Uterus (tissue), 4 donors: Measurements from ENCODE around the gene TGFBR3L. TPM values are rescaled to one million over a fixed set of nuclear protein-coding genes. Genes with fewer than 3 reads are reported as not detected.
"Not testable (repeated sequence)": the region's sequence is repeated elsewhere in the genome, so short reads cannot be mapped to it uniquely, and the experiment has no call there.

Experiments
- DNase-seq, 2 donors: peaks; one replicate each; pipeline ENCODE4 v3.0.0-alpha.2; 2019 to 2020
- H3K27ac ChIP-seq, 2 donors: fragments of 200-600 bp; sonication (generic); 1 replicate in 1 of 2; 2 replicates in 1 of 2; pipeline ENCODE4 v1.5.1; 2016 to 2018
- H3K27me3 ChIP-seq, 2 donors: fragments of 200-600 bp; sonication (generic); one replicate each; pipeline ENCODE4 v1.5.1; 2018 to 2019; ENCODE audit warnings: control low read depth in 1 of 2
- H3K36me3 ChIP-seq, 2 donors: fragments of 200-600 bp; sonication (generic); one replicate each; pipeline ENCODE4 v1.5.1; 2019; ENCODE audit warnings: control low read depth in 1 of 2
- H3K4me1 ChIP-seq, 2 donors: fragments of 200-600 bp; sonication (generic); one replicate each; pipeline ENCODE4 v1.5.1; 2018 to 2019; ENCODE audit warnings: control low read depth in 1 of 2
- H3K4me3 ChIP-seq, 2 donors: fragments of 200-600 bp; sonication (generic); 1 replicate in 1 of 2; 2 replicates in 1 of 2; pipeline ENCODE4 v1.5.1; 2018 to 2019; ENCODE audit warnings: mild to moderate bottlenecking in 1 of 2
- H3K9me3 ChIP-seq, 2 donors: fragments of 200-600 bp; sonication (generic); one replicate each; pipeline ENCODE4 v1.5.1; 2019; ENCODE audit warnings: control low read depth in 1 of 2
- POLR2A ChIP-seq, 2 donors: fragments of 450-650 bp; IDR thresholded peaks; one replicate each; pipeline ENCODE4 v1.6.1; 2016; ENCODE audit warnings: antibody characterized with exemption in 2 of 2, mild to moderate bottlenecking in 1 of 2, moderate library complexity in 1 of 2
- intact Hi-C: fragments of 100-400 bp; cut with DNase I; formaldehyde crosslinking; loops from one replicate; pipeline ENCODE4 v1.15.1; 2023; ENCODE audit warnings: low total_unique reads
- total RNA-seq, 4 donors: library from RNA; depleted of rRNA in 3 of 4; stranded (reverse); fragments of >200 nt in 3 of 4; gene quantifications; one replicate each; pipeline versions ENCODE4 v1.1.0 to v1.2.4, GENCODE V29; 2014 to 2023
- TF ChIP-seq, protein P1 (sequence below), 4 experiments: fragments of 200-600 bp in 2 of 4; fragments of 450-650 bp in 2 of 4; sonication (generic) in 2 of 4; IDR thresholded peaks; one replicate each; pipeline ENCODE4 v1.5.1; 2016 to 2019; ENCODE audit warnings: antibody characterized with exemption in 4 of 4, mild to moderate bottlenecking in 2 of 4, moderate library complexity in 1 of 4
- donor health status: DM: yes; HTN: yes; CAD: no.

TGFBR3L gene
- total RNA-seq, 4 donors from 2014 or later, result 5.2 TPM; not detected in 3

DNA sequence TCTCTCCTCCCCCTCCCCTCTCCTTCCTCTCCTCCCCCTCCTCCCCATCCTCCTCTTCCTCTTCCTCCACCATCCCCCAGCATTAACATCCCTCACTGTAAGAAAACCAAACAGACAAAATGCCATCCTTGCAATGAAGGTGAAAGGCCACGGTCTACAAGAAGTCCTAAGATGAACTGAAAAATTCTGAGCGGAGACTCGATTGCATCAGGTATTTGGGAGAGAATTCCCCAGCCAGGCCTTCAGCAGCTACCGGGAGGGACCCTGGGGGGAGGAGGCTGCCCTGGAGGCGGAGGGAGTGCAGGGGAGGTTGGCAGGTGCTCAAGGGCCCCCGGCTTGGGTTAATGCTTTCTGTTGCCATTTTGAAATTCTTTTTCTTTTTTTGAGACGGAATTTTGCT lies 38.9 kb downstream of the TGFBR3L start:
- Histone ChIP-seq H3K27me3 (no peaks in the 10 kb centered on the region), H3K4me1 (no peaks in the 10 kb centered on the region), H3K4me3 (no peak overlapping the region), H3K9me3 (no peaks in the 10 kb centered on the region), H3K27ac (no peak overlapping the region), H3K36me3 (no peaks in the 10 kb centered on the region)
- intact Hi-C loops, result no loop called here
- DNase-seq, result no peak
- no peak for TF ChIP-seq POLR2A (IDR thresholded peaks at IDR 0.05)
- TF ChIP-seq, protein P1, sequence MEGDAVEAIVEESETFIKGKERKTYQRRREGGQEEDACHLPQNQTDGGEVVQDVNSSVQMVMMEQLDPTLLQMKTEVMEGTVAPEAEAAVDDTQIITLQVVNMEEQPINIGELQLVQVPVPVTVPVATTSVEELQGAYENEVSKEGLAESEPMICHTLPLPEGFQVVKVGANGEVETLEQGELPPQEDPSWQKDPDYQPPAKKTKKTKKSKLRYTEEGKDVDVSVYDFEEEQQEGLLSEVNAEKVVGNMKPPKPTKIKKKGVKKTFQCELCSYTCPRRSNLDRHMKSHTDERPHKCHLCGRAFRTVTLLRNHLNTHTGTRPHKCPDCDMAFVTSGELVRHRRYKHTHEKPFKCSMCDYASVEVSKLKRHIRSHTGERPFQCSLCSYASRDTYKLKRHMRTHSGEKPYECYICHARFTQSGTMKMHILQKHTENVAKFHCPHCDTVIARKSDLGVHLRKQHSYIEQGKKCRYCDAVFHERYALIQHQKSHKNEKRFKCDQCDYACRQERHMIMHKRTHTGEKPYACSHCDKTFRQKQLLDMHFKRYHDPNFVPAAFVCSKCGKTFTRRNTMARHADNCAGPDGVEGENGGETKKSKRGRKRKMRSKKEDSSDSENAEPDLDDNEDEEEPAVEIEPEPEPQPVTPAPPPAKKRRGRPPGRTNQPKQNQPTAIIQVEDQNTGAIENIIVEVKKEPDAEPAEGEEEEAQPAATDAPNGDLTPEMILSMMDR (IDR thresholded peaks at IDR 0.05), result no peak

DNA sequence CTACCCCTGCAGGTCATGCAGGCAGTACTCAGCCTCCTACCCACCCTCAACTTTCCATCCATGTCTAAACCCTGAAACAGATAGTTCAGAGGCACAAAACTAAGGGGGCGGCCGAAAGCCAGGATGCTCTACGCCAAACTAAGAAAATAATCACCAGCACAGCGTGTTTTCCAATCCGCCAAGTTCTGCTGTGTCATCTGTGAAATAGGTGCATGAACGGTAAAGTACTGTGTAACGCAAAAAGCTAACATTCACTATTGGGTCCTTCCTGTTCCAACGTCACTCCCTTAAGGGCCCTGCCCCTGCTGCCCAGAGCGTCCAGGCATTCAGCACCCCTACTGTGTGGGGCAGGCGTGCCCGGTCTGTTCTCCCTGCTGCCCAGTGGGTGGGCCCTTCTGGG lies 41.1 kb downstream of the TGFBR3L start:
- Histone ChIP-seq H3K9me3 (no peaks in the 10 kb centered on the region), H3K36me3 (no peaks in the 10 kb centered on the region), H3K27ac (no peak overlapping the region), H3K4me3 (no peak overlapping the region), H3K4me1 (no peaks in the 10 kb centered on the region), H3K27me3 (no peaks in the 10 kb centered on the region)
- intact Hi-C loops, result no loop called here
- DNase-seq, result no peak
- no peak for TF ChIP-seq POLR2A (IDR thresholded peaks at IDR 0.05)
- TF ChIP-seq, protein P1 (IDR thresholded peaks at IDR 0.05), result no peak

DNA sequence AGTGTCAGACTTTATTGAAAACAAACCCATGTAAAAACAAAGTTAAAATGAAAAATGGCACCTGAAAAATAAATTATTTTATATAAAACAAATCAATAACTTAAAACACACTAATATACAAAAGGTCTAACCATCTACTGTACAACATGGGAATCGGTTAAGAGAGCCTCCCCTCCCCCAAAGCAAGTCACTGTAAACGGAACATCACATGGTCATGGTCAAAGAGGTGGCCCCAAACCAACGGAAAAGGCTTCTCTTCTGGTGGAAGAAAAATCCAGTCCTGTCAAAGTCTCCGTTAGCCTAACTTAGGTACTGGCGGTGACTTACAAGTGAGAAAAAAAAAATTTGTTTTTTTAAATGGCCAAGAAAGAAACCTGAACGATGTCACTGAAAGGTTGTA lies 44.6 kb downstream of the TGFBR3L start:
- no peaks in the 10 kb centered on the region for H3K4me1 ChIP-seq
- H3K9me3 ChIP-seq, result no peaks in the 10 kb centered on the region
- DNase-seq, result no peak
- H3K4me3 ChIP-seq, result no peak overlapping the region
- intact Hi-C loops, result no loop called here
- no peaks in the 10 kb centered on the region for H3K27me3 ChIP-seq
- no peak overlapping the region for H3K27ac ChIP-seq
- no peaks in the 10 kb centered on the region for H3K36me3 ChIP-seq
- TF ChIP-seq POLR2A (IDR thresholded peaks at IDR 0.05), result no peak
- TF ChIP-seq, protein P1 (IDR thresholded peaks at IDR 0.05), result no peak

DNA sequence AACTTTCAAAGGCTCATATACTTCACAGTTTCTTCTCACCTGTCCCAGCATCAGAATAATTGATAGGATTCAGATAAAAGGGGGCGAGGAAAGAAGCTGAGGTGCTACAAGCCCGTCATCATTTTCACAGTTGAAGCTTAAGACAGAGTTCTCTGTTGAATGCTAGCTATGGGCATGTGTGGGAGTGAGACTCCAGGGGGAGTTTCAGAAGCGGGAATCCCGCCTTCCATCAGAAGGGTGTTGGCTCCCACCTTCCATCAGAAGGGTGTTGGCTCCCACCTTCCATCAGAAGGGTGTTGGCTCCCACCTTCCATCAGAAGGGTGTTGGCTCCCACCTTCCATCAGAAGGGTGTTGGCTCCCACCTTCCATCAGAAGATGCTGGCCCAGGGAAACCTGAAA lies 46.5 kb downstream of the TGFBR3L start:
- H3K27me3 ChIP-seq, H3K4me1 ChIP-seq, H3K36me3 ChIP-seq, intact Hi-C loops, DNase-seq, H3K4me3 ChIP-seq, H3K27ac ChIP-seq, H3K9me3 ChIP-seq: not testable (repeated sequence)

DNA sequence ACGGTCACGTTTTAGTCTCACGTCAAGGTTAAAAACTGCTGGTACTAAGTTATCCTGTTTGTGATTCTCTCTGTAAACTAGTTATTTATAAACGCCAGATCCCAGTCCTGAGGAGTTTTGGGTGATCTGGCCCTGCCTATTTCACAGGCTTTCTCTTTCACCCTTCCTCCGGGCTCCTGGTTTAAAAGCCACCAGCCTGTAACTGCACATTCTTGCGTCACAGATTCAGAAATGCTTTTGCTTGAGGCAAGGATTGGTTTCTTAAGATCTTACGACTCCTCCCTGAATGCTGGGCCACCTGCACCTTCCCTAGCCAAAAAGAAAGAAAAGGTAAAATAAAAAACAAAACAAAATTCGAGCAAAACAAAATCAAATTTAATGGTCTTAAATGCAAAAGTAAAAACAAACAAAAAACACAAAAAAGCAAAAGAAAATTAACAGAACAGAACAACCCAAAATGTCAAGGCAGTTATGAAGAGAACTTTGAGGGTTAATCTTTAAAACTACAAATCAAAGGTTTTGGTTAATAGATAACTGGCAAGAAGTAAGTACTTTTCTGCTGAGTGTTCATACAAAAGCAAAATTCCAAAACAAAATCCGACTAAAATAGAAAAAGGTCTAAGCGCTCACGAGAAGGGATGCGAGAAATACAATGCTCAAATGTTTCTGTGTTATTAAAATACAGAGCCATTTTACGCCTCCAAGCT lies 47.4 kb downstream of the TGFBR3L start:
- no peak for TF ChIP-seq POLR2A (IDR thresholded peaks at IDR 0.05)
- TF ChIP-seq, protein P1 (IDR thresholded peaks at IDR 0.05), result no peak
- H3K4me3 ChIP-seq, result no peak overlapping the region
- no peaks in the 10 kb centered on the region for H3K27me3 ChIP-seq
- no peak for DNase-seq
- no peaks in the 10 kb centered on the region for H3K9me3 ChIP-seq
- no peaks in the 10 kb centered on the region for H3K36me3 ChIP-seq
- H3K4me1 ChIP-seq, result no peaks in the 10 kb centered on the region
- H3K27ac ChIP-seq, result no peak overlapping the region
- intact Hi-C loops, result no loop called here
